ENCODE measurements around the gene EGFL7. TPM values are rescaled to one million over a fixed set of nuclear protein-coding genes. Genes with fewer than 3 reads are reported as not detected.

The EGFL7 gene
- polyA plus RNA-seq, 3 donors, result 1.3 to 2.8 (median 2.2) TPM

- Histone ChIP-seq H3K36me3 (replicated peaks in 1 of 2; ENCODE audit: control insufficient read depth in 1 of 2, insufficient read depth in 2 of 2, low read length in 2 of 2) (no peaks in the 10 kb centered on the region), H3K9ac (ENCODE audit: insufficient read depth, low read length, poor library complexity, severe bottlenecking) (no peak overlapping the region), H3K4me2 (replicated peaks; ENCODE audit: extremely low read depth, low read length, poor library complexity, severe bottlenecking) (no peak overlapping the region), H3K4me3 (replicated peaks in 1 of 3; ENCODE audit: low read depth in 2 of 3, low read length in 3 of 3) (no peak overlapping the region), H4K20me1 (ENCODE audit: insufficient read depth, low read length) (no peaks in the 10 kb centered on the region), H3K27ac (ENCODE audit: low read depth in 1 of 2, low read length in 2 of 2) (no peak overlapping the region), H3K79me2 (ENCODE audit: insufficient read depth, low read length) (no peaks in the 10 kb centered on the region), H3K9me3 (replicated peaks in 1 of 2; ENCODE audit: control insufficient read depth in 1 of 2, insufficient read depth in 1 of 2, low read length in 2 of 2) (no peaks in the 10 kb centered on the region), H2AFZ (ENCODE audit: insufficient read depth, low read depth, low read length, poor library complexity, severe bottlenecking) (no peak overlapping the region), H3K27me3 (ENCODE audit: control insufficient read depth in 2 of 2, insufficient read depth in 2 of 2, low read length in 2 of 2) (peaks cover 0 to 14% of the 10 kb centered on the region in 2 donors), H3K4me1 (ENCODE audit: control insufficient read depth in 1 of 2, insufficient read depth in 2 of 2, low read length in 2 of 2) (peaks cover 60 to 63% of the 10 kb centered on the region in 2 donors)
- H3K4me3 Mint-ChIP-seq, result no peak overlapping the region
- peaks cover 13 to 27% (median 14%) of the 10 kb centered on the region in 3 donors for H3K27me3 Mint-ChIP-seq (ENCODE audit: low read depth in 3 of 3)
- H3K4me1 Mint-ChIP-seq, result peaks cover 41% of the 10 kb centered on the region
- TF ChIP-seq CTCF (IDR thresholded peaks at IDR 0.05), result no peak
- WGBS (ENCODE audit: insufficient coverage), result 86% methylated on average over 17 of the region's 19 CpGs
- H3K27ac Mint-ChIP-seq, result no peak overlapping the region
- H3K36me3 Mint-ChIP-seq, result peaks cover 4 to 6% of the 10 kb centered on the region in 2 donors
- no peak for DNase-seq
- peaks cover 0 to 3% (median 0%) of the 10 kb centered on the region in 7 donors for H3K9me3 Mint-ChIP-seq
- intact Hi-C loops (cut with micrococcal nuclease), result no loop called here
Measured at GRCh38 chr9:136623016-136623841, 39.5 kb upstream of the EGFL7 start.

DNA sequence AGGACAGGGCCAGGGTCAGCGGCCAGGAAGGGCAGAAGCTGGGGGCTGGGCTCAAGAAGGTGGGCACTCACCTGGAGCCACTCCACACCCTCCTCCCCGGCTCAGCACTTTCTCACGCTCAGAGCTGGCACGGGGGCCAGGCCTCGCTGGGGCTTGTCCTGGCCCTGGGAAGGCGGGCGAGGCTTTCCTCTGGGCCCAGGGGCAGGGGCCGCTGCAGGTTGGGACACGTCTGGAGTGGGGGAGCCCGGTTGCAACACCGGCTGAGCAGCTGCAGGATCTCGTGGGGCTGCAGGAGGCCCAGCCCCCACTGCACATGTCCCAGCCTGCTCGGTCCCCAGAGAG, 38.9 kb upstream of the EGFL7 start:
- H3K4me1 Mint-ChIP-seq, result peaks cover 36% of the 10 kb centered on the region
- intact Hi-C loops (cut with micrococcal nuclease), result no loop called here

More for the DNA sequence above, 38.9 kb upstream of the EGFL7 start:
- TF ChIP-seq CTCF (IDR thresholded peaks at IDR 0.05), result no peak
- WGBS (ENCODE audit: insufficient coverage), result 35% methylated on average over 12 of the region's 13 CpGs
- peaks cover 0 to 20% of the 10 kb centered on the region in 2 donors for H3K27me3 ChIP-seq (ENCODE audit: control insufficient read depth in 2 of 2, insufficient read depth in 2 of 2, low read length in 2 of 2)
- Mint-ChIP-seq H3K27me3 (ENCODE audit: low read depth in 3 of 3) (peaks cover 18 to 33% (median 19%) of the 10 kb centered on the region in 3 donors), H3K9me3 (peaks cover 0 to 5% (median 0%) of the 10 kb centered on the region in 7 donors), H3K4me3 (no peak overlapping the region), H3K36me3 (peaks cover 4 to 7% of the 10 kb centered on the region in 2 donors), H3K27ac (no peak overlapping the region)
- H3K9me3 ChIP-seq (replicated peaks in 1 of 2; ENCODE audit: control insufficient read depth in 1 of 2, insufficient read depth in 1 of 2, low read length in 2 of 2), result no peaks in the 10 kb centered on the region
- no peaks in the 10 kb centered on the region for H4K20me1 ChIP-seq (ENCODE audit: insufficient read depth, low read length)
- H3K4me3 ChIP-seq (replicated peaks in 1 of 3; ENCODE audit: low read depth in 2 of 3, low read length in 3 of 3), result no peak overlapping the region
- no peak overlapping the region for H3K4me2 ChIP-seq (replicated peaks; ENCODE audit: extremely low read depth, low read length, poor library complexity, severe bottlenecking)
- DNase-seq, result no peak
- no peak overlapping the region for H3K9ac ChIP-seq (ENCODE audit: insufficient read depth, low read length, poor library complexity, severe bottlenecking)
- H3K79me2 ChIP-seq (ENCODE audit: insufficient read depth, low read length), result no peaks in the 10 kb centered on the region
- H3K36me3 ChIP-seq (replicated peaks in 1 of 2; ENCODE audit: control insufficient read depth in 1 of 2, insufficient read depth in 2 of 2, low read length in 2 of 2), result no peaks in the 10 kb centered on the region
- H3K27ac ChIP-seq (ENCODE audit: low read depth in 1 of 2, low read length in 2 of 2), result no peak overlapping the region
- no peak overlapping the region for H2AFZ ChIP-seq (ENCODE audit: insufficient read depth, low read depth, low read length, poor library complexity, severe bottlenecking)
- H3K4me1 ChIP-seq (ENCODE audit: control insufficient read depth in 1 of 2, insufficient read depth in 2 of 2, low read length in 2 of 2), result peaks cover 54 to 57% of the 10 kb centered on the region in 2 donors
